A673 (cell line): ENCODE data around the gene MDK.

Experiments
- EZH2 ChIP-seq: fragments of 200-600 bp; sonication (generic); IDR thresholded peaks from 2 replicates; pipeline ENCODE4 v1.6.1; 2017; ENCODE audit warnings: borderline replicate concordance, low read depth, mild to moderate bottlenecking, mixed read lengths, antibody characterized with exemption, low read length; ENCODE audit not compliant: poor library complexity, severe bottlenecking
- TF ChIP-seq, protein P1 (sequence below): fragments of 300-800, 200-600 bp; sonication (generic); conservative IDR thresholded peaks from 2 replicates; pipeline ENCODE4 v1.5.1; 2017; ENCODE audit warnings: low read depth, mild to moderate bottlenecking, antibody characterized with exemption, low read length, moderate library complexity, mixed read lengths

DNA sequence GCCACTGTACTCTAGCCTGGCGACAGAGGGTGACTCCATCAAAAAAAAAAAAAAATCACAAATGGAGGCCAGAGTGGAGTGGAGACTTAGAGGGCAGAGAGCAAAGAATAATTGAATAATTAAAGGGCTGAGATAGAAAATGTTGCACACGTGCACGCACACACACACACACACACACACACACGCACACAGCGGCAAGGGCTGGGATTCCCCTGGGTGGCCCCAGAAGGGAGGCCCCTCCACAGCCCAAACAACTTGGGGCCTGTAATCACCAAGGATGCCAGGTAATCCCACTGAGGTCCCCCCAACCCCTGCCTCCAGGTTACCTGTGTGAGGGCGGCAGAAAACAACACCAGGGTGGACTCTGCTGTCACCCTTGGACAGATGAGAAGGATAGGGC lies 46.2 kb upstream of the MDK start:
- TF ChIP-seq, protein P1, sequence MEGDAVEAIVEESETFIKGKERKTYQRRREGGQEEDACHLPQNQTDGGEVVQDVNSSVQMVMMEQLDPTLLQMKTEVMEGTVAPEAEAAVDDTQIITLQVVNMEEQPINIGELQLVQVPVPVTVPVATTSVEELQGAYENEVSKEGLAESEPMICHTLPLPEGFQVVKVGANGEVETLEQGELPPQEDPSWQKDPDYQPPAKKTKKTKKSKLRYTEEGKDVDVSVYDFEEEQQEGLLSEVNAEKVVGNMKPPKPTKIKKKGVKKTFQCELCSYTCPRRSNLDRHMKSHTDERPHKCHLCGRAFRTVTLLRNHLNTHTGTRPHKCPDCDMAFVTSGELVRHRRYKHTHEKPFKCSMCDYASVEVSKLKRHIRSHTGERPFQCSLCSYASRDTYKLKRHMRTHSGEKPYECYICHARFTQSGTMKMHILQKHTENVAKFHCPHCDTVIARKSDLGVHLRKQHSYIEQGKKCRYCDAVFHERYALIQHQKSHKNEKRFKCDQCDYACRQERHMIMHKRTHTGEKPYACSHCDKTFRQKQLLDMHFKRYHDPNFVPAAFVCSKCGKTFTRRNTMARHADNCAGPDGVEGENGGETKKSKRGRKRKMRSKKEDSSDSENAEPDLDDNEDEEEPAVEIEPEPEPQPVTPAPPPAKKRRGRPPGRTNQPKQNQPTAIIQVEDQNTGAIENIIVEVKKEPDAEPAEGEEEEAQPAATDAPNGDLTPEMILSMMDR = no peak
- no peak for TF ChIP-seq EZH2
